Fibroblast of the conjunctiva (primary cell): ENCODE data around the gene KCTD17.

Experiments used
- DNase-seq: peaks from one replicate; pipeline ENCODE4 v3.0.0-alpha.2; 2010; ENCODE audit warnings: low read depth

The KCTD17 gene

DNA sequence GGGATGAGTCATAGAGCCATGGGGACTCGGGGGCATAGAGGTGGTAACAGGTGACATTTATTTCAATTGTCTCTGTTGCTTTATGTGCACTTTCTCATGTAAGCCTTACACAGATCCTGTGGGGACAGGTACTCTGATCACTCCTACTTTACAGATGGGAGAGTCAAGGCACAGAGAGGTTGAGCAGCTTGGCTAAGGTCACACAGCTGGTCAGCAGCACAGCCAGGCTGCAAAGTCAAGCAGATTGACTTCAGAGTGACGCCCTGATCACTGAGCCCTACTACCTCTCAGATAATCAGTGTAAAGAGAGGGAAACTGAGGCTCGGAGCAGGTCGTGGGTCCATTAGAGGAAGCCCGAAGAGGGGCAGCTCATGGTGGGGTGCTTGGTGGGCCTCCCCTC is 54.4 kb downstream of the KCTD17 start:
- no peak for DNase-seq

- DNase-seq = no peak
These were observed 56.5 kb downstream of the KCTD17 start for GRCh38 chr22:37107816-37108621.

GRCh38 chr22:37109242-37109917 is 57.8 kb downstream of the KCTD17 start, which contains the start of gene TMPRSS6:
Gene TMPRSS6 (minus strand): TSS chr22:37109713. CDS start chr22:37103417, 6,296 bp downstream.
- DNase-seq = no peak

GRCh38 chr22:37111156-37111717 is 59.7 kb downstream of the KCTD17 start:
- no peak for DNase-seq

DNA sequence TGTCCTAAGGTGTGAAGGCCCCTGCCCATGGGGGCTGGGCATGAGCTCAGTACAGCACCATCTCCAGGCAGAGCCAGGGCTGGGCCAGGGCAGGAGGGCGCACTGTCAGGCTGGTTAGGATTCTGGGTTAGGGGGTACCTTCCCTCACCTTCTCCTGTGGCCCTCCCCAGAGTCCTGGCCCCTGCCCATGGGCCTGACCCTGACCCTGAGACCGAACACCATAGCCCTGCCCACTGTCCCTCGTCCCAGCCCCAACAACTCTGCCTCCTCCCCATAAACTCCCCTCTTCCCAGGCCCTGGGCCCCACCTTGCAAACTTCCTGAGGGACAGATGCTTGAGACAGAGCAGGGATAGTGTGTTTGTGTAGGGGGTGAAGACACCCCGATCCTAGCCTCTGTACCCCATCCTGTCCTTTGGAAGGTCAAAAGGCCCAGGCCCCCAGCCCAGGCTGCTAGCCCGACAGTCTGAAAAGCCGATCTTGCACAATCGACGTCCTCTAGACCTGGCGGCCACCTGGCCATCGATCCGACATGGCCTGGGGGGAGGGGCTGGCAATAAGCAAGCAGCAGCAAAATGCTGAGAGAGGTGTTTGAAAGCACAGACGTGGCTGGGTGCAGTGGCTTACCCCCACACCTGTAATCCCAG is 60.7 kb downstream of the KCTD17 start:
- DNase-seq = no peak
